IMR-90 (cell line): ENCODE data around the gene METTL22. TPM values are rescaled to one million over a fixed set of nuclear protein-coding genes. Genes with fewer than 3 reads are reported as not detected.
"Not testable (repeated sequence)": the region's sequence is repeated elsewhere in the genome, so short reads cannot be mapped to it uniquely, and the experiment has no call there.

Experiments
- ATAC-seq: fragments of 200-7000 bp; cut with Tn5 transposase; 2 replicates; pipeline ENCODE4 v1.9.1; 2020; ENCODE audit warnings: low read depth, mild to moderate bottlenecking, moderate library complexity
- BruUV-seq: library from RNA; stranded (reverse); fragments of 400-500 nt; replicated peaks from 2 replicates; lab custom pipeline; 2021; lab: Mats Ljungman, UMichigan
- CTCF ChIA-PET: fragments of 300-600 bp; formaldehyde crosslinking; extraction: SDS; loops from one replicate; lab custom pipeline; 2021; ENCODE audit warnings: antibody characterized with exemption; lab: Yijun Ruan, JAX
- POLR2A ChIA-PET: fragments of 300-600 bp; sonication (Branson Sonifier 250); formaldehyde crosslinking; loops from one replicate; lab custom pipeline; 2022; ENCODE audit warnings: antibody characterized with exemption; ENCODE audit not compliant: unreplicated experiment; lab: Charles Lee
- DNase-seq: peaks from one replicate; pipeline ENCODE4 v3.0.0; 2013
- H2AFZ ChIP-seq: replicated peaks from 2 replicates; pipeline ENCODE3; 2013; ENCODE audit warnings: low read length, mild to moderate bottlenecking; ENCODE audit not compliant: poor library complexity
- H2AK5ac ChIP-seq: 2 replicates; pipeline ENCODE4 v1.6.1; 2013; ENCODE audit warnings: low read depth, low read length, inconsistent platforms
- H2AK9ac ChIP-seq: replicated peaks from 2 replicates; pipeline ENCODE3; 2013; ENCODE audit warnings: mild to moderate bottlenecking, low read depth, low read length, moderate library complexity; ENCODE audit not compliant: poor library complexity
- H2BK120ac ChIP-seq: 2 replicates; pipeline ENCODE4 v1.6.1; 2013; ENCODE audit warnings: low read depth, low read length, inconsistent platforms
- H2BK15ac ChIP-seq: 3 replicates; pipeline ENCODE4 v1.6.1; 2013; ENCODE audit warnings: low read depth, low read length, inconsistent platforms
- H2BK20ac ChIP-seq: 2 replicates; pipeline ENCODE4 v1.6.1; 2013; ENCODE audit warnings: low read depth, mild to moderate bottlenecking, inconsistent platforms, low read length, moderate library complexity
- H2BK5ac ChIP-seq: 2 replicates; pipeline ENCODE4 v1.6.1; 2013; ENCODE audit warnings: mild to moderate bottlenecking, low read depth, low read length, inconsistent platforms; ENCODE audit not compliant: poor library complexity, severe bottlenecking
- H3K14ac ChIP-seq: replicated peaks from 2 replicates; pipeline ENCODE4 v1.6.1; 2013; ENCODE audit warnings: low read depth, low read length, inconsistent platforms
- H3K18ac ChIP-seq: 2 replicates; pipeline ENCODE4 v1.6.1; 2013; ENCODE audit warnings: low read depth, low read length, control low read depth
- H3K23ac ChIP-seq: 2 replicates; pipeline ENCODE4 v1.6.1; 2013; ENCODE audit warnings: low read depth, low read length, inconsistent platforms
- H3K27ac ChIP-seq: 2 replicates; pipeline ENCODE4 v1.5.1; 2013; ENCODE audit warnings: mild to moderate bottlenecking, control low read depth, low read length; ENCODE audit not compliant: insufficient read depth
- H3K27me3 ChIP-seq: 2 replicates; pipeline ENCODE4 v1.6.1; 2013; ENCODE audit warnings: low read length; ENCODE audit not compliant: control insufficient read depth, insufficient read depth
- H3K36me3 ChIP-seq: 2 replicates; pipeline ENCODE4 v1.6.1; 2013; ENCODE audit warnings: low read length, mixed read lengths; ENCODE audit not compliant: control insufficient read depth, insufficient read depth
- H3K4ac ChIP-seq: 2 replicates; pipeline ENCODE4 v1.6.1; 2013; ENCODE audit warnings: low read depth, low read length, inconsistent platforms
- H3K4me1 ChIP-seq: 2 replicates; pipeline ENCODE4 v1.6.1; 2013; ENCODE audit warnings: low read length, mixed read lengths; ENCODE audit not compliant: control insufficient read depth, insufficient read depth
- H3K4me2 ChIP-seq: 2 replicates; pipeline ENCODE4 v1.6.1; 2013; ENCODE audit warnings: low read depth, mild to moderate bottlenecking, control low read depth, low read length, moderate library complexity
- H3K4me3 ChIP-seq: 2 replicates; pipeline ENCODE4 v1.5.1; 2013; ENCODE audit warnings: low read depth, mild to moderate bottlenecking, control low read depth, low read length, moderate library complexity; ENCODE audit not compliant: insufficient read depth
- H3K56ac ChIP-seq: 2 replicates; pipeline ENCODE4 v1.6.1; 2013; ENCODE audit warnings: low read length, inconsistent platforms; ENCODE audit not compliant: insufficient read depth; ENCODE audit errors: extremely low read depth
- H3K79me1 ChIP-seq, 2 experiments: 2 replicates each; pipeline ENCODE4 v1.6.1; 2013; ENCODE audit warnings: low read length in 2 of 2, inconsistent platforms in 1 of 2, low read depth in 1 of 2
- H3K9ac ChIP-seq: 2 replicates; pipeline ENCODE4 v1.6.1; 2013; ENCODE audit warnings: low read depth, low read length, control low read depth
- H3K9me1 ChIP-seq: 2 replicates; pipeline ENCODE4 v1.6.1; 2013; ENCODE audit warnings: low read length, inconsistent platforms; ENCODE audit not compliant: insufficient read depth
- H3K9me3 ChIP-seq: 2 replicates; pipeline ENCODE4 v1.6.1; 2013; ENCODE audit warnings: low read length; ENCODE audit not compliant: control insufficient read depth, insufficient read depth
- H4K20me1 ChIP-seq: 2 replicates; pipeline ENCODE4 v1.6.1; 2013; ENCODE audit warnings: low read length, inconsistent platforms; ENCODE audit not compliant: insufficient read depth
- H4K5ac ChIP-seq: 2 replicates; pipeline ENCODE4 v1.6.1; 2013; ENCODE audit warnings: mild to moderate bottlenecking, low read depth, low read length, control low read depth
- H4K8ac ChIP-seq, 2 experiments: 2 replicates each; pipeline ENCODE4 v1.6.1; 2013; ENCODE audit warnings: low read depth in 2 of 2, low read length in 2 of 2, control low read depth in 1 of 2, inconsistent platforms in 1 of 2
- H4K91ac ChIP-seq: 2 replicates; pipeline ENCODE4 v1.6.1; 2013; ENCODE audit warnings: low read depth, low read length, inconsistent platforms; ENCODE audit not compliant: insufficient read depth
- RAD21 ChIP-seq: IDR thresholded peaks from 2 replicates; pipeline ENCODE4 v1.6.1; 2012; ENCODE audit warnings: low read length, improper control_type of control experiment
- SMC3 ChIP-seq: fragments of 150-350 bp; IDR thresholded peaks from 2 replicates; pipeline ENCODE4 v1.6.1; 2016; ENCODE audit warnings: low read depth, mild to moderate bottlenecking, antibody characterized with exemption, low read length, moderate library complexity
- WGBS, 2 experiments: methylation state at CpG; one replicate each; pipeline versions ENCODE4 v1.1.5 to v1.1.7; 2013; ENCODE audit warnings: missing lambda C conversion rate in 2 of 2; ENCODE audit not compliant: insufficient read length in 1 of 2; ENCODE audit errors: extremely low coverage in 2 of 2; 5-methylcytosine and 5-hydroxymethylcytosine counted together
- dilution Hi-C: fragments of 300-500 bp; cut with HindIII; formaldehyde crosslinking; loops from one replicate; pipeline ENCODE4 v1.14.3; 2018; ENCODE audit warnings: low sequenced_read_pairs; ENCODE audit not compliant: unreplicated experiment
- in situ Hi-C: fragments of 300-500 bp; cut with MboI; formaldehyde crosslinking; loops from 3 replicates; pipeline ENCODE4 v1.14.3; 2019; ENCODE audit warnings: low sequenced_read_pairs, inconsistent platforms, mixed read lengths
- intact Hi-C: fragments of 100-400 bp; cut with micrococcal nuclease; formaldehyde crosslinking; loops from 2 replicates; pipeline ENCODE4 v1.10.0; 2022
- polyA plus RNA-seq, 3 experiments: library from polyadenylated mRNA; depleted of rRNA; stranded (reverse); fragments of >200 nt; gene quantifications; 2 replicates each; pipeline ENCODE4 v1.2.3, GENCODE V29; 2012; ENCODE audit warnings: low replicate concordance in 1 of 3
- total RNA-seq: library from RNA; depleted of rRNA; stranded (reverse); fragments of >200 nt; gene quantifications from 2 replicates; pipeline ENCODE4 v1.2.3, GENCODE V29; 2012
- TF ChIP-seq, protein P1 (sequence below): conservative IDR thresholded peaks from 2 replicates; pipeline ENCODE4 v1.5.1; 2012; ENCODE audit warnings: mild to moderate bottlenecking, low read depth, low read length, improper control_type of control experiment

METTL22 gene
- total and polyA plus RNA-seq, 2 of the 4 experiments (the other 2 are of a cell fraction) = 27.2 to 51.2 TPM

DNA sequence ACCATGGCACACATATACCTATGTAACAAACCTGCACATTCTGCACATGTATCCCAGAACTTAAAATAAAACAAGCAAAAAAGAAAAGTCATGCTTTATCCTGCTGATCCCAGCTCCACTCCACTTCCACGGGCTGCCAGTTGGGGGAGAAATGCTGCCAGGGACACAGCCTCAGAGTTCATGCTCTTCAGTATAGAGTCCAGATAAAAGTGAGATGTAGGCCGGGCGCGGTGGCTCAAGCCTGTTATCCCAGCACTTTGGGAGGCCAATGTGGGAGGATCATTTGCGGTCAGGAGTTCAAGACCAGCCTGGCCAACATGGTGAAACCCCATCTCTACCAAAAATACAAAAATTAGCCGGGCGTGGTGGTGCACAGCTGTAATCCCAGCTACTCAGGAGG lies 30.5 kb downstream of the METTL22 start:
- ATAC-seq = peak; percentile 76

More for the DNA sequence above, 30.5 kb downstream of the METTL22 start:
- dilution Hi-C loops, H2BK15ac ChIP-seq, H4K5ac ChIP-seq, H3K27ac ChIP-seq, H4K8ac ChIP-seq, H2BK120ac ChIP-seq, H2BK5ac ChIP-seq, BruUV-seq, H3K23ac ChIP-seq, H3K9me3 ChIP-seq, H3K4ac ChIP-seq, H4K20me1 ChIP-seq, intact Hi-C loops, H4K91ac ChIP-seq, H3K4me1 ChIP-seq, H2AK9ac ChIP-seq, H3K4me3 ChIP-seq, H3K9me1 ChIP-seq, H3K9ac ChIP-seq, H2AFZ ChIP-seq, H3K56ac ChIP-seq, H3K27me3 ChIP-seq, H3K79me1 ChIP-seq, H3K18ac ChIP-seq, H2BK20ac ChIP-seq, H3K14ac ChIP-seq, H2AK5ac ChIP-seq, H3K4me2 ChIP-seq: not testable (repeated sequence)
- ChIA-PET CTCF (interaction anchor here (0.6 to 0.7 kb wide), 3 partner anchors 13 to 210 kb away, joined by 3 to 4 read pairs (median 3); no protein-coding TSS in a partner anchor), POLR2A (interaction anchor here (0.6 kb wide), 1 partner anchor 406 kb away, joined by 3 read pairs; no protein-coding TSS in a partner anchor)
- TF ChIP-seq SMC3 = peak; percentile 13; the same call in 1 of the 2 replicates
- TF ChIP-seq, protein P1, sequence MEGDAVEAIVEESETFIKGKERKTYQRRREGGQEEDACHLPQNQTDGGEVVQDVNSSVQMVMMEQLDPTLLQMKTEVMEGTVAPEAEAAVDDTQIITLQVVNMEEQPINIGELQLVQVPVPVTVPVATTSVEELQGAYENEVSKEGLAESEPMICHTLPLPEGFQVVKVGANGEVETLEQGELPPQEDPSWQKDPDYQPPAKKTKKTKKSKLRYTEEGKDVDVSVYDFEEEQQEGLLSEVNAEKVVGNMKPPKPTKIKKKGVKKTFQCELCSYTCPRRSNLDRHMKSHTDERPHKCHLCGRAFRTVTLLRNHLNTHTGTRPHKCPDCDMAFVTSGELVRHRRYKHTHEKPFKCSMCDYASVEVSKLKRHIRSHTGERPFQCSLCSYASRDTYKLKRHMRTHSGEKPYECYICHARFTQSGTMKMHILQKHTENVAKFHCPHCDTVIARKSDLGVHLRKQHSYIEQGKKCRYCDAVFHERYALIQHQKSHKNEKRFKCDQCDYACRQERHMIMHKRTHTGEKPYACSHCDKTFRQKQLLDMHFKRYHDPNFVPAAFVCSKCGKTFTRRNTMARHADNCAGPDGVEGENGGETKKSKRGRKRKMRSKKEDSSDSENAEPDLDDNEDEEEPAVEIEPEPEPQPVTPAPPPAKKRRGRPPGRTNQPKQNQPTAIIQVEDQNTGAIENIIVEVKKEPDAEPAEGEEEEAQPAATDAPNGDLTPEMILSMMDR = peak; percentile 32; the same call in 1 of the 2 replicates
- peak; percentile 16; the same call in 1 of the 2 replicates for TF ChIP-seq RAD21
- peaks cover 13% of the 10 kb centered on the region for H3K36me3 ChIP-seq
- DNase-seq = peak; percentile 10
- in situ Hi-C loops = loop anchor here (25.0 kb wide), 2 partner anchors 360 to 485 kb away; no protein-coding TSS in a partner anchor
- 80% methylated on average over 2 of the region's 7 CpGs; no CpG with 5 or more reads in 1 of the 2 experiments for WGBS, 2 experiments
